Hepatocyte (in vitro differentiated cells): ENCODE measurements around the gene ESAM. TPM values are rescaled to one million over a fixed set of nuclear protein-coding genes. Genes with fewer than 3 reads are reported as not detected.

Experiments
- DNase-seq: peaks from one replicate; pipeline ENCODE4 v3.0.0-alpha.2; 2016; ENCODE audit warnings: low spot score
- H2AFZ ChIP-seq: fragments of 200-600 bp; sonication (generic); 2 replicates; pipeline ENCODE4 v1.6.0; 2016; ENCODE audit warnings: antibody characterized with exemption, mild to moderate bottlenecking
- H3K27ac ChIP-seq: fragments of 200-600 bp; sonication (generic); 2 replicates; pipeline ENCODE4 v1.5.1; 2016; ENCODE audit warnings: mild to moderate bottlenecking
- H3K27me3 ChIP-seq: fragments of 200-600 bp; sonication (generic); 2 replicates; pipeline ENCODE4 v1.6.1; 2016
- H3K36me3 ChIP-seq: fragments of 200-600 bp; sonication (generic); replicated peaks from 2 replicates; pipeline ENCODE4 v1.5.1; 2016; ENCODE audit warnings: low read depth; ENCODE audit not compliant: insufficient read depth
- H3K4me1 ChIP-seq: fragments of 200-600 bp; sonication (generic); 2 replicates; pipeline ENCODE4 v1.5.1; 2016; ENCODE audit warnings: mild to moderate bottlenecking, moderate library complexity; ENCODE audit not compliant: insufficient read depth
- H3K4me2 ChIP-seq: fragments of 200-600 bp; sonication (generic); 2 replicates; pipeline ENCODE4 v1.6.0; 2016
- H3K4me3 ChIP-seq: fragments of 200-600 bp; sonication (generic); 2 replicates; pipeline ENCODE4 v1.5.1; 2016; ENCODE audit warnings: mild to moderate bottlenecking
- H3K79me2 ChIP-seq: fragments of 200-600 bp; sonication (generic); 2 replicates; pipeline ENCODE4 v1.6.0; 2017; ENCODE audit warnings: mild to moderate bottlenecking
- H3K9me2 ChIP-seq: fragments of 200-600 bp; sonication (generic); replicated peaks from 2 replicates; pipeline ENCODE4 v1.6.0; 2017; ENCODE audit warnings: mild to moderate bottlenecking; ENCODE audit not compliant: insufficient read depth
- H3K9me3 ChIP-seq: fragments of 200-600 bp; sonication (generic); 2 replicates; pipeline ENCODE4 v1.5.1; 2016; ENCODE audit warnings: low read depth, mild to moderate bottlenecking
- H4K20me1 ChIP-seq: fragments of 200-600 bp; sonication (generic); 2 replicates; pipeline ENCODE4 v1.6.0; 2016; ENCODE audit warnings: mild to moderate bottlenecking; ENCODE audit not compliant: insufficient read depth, poor library complexity, severe bottlenecking
- CTCF ChIP-seq: fragments of 200-600 bp; sonication (generic); IDR thresholded peaks from 2 replicates; pipeline ENCODE4 v1.5.1; 2016; ENCODE audit warnings: antibody characterized with exemption, mild to moderate bottlenecking; ENCODE audit not compliant: poor library complexity
- EZH2 ChIP-seq: fragments of 200-600 bp; sonication (generic); IDR thresholded peaks from 2 replicates; pipeline ENCODE4 v1.6.1; 2016; ENCODE audit warnings: antibody characterized with exemption, mild to moderate bottlenecking, borderline replicate concordance
- EZH2phosphoT487 ChIP-seq: fragments of 200-600 bp; sonication (generic); IDR thresholded peaks from one replicate; pipeline ENCODE4 v1.6.1; 2018; ENCODE audit warnings: antibody characterized with exemption, mild to moderate bottlenecking, low read depth, moderate library complexity; ENCODE audit not compliant: unreplicated experiment, severe bottlenecking
- WGBS: methylation state at CpG from one replicate; pipeline ENCODE4 v1.1.6; 2016; ENCODE audit warnings: low lambda C conversion rate; ENCODE audit errors: missing lambda C conversion rate; 5-methylcytosine and 5-hydroxymethylcytosine counted together
- polyA plus RNA-seq: library from polyadenylated mRNA; unstranded; fragments of >200 nt; fragmentation: Nextera tagmentation; extraction: Ambion mirVana; gene quantifications from 2 replicates; pipeline ENCODE4 v1.2.1, GENCODE V29; 2016
- total RNA-seq: library from RNA; depleted of rRNA; stranded (reverse); fragments of >200 nt; gene quantifications from 2 replicates; pipeline ENCODE4 v1.2.3, GENCODE V29; 2014

The ESAM gene
- total and polyA plus RNA-seq, 2 experiments from 2014 or later = 3.6 to 3.9 TPM

- no peaks in the 10 kb centered on the region for H3K36me3 ChIP-seq
- no peak for DNase-seq
- no peak overlapping the region for H3K4me2 ChIP-seq
- H3K4me1 ChIP-seq = no peaks in the 10 kb centered on the region
- no peak overlapping the region for H3K27ac ChIP-seq
- 94% methylated on average over 8 of the region's 8 CpGs for WGBS
- H2AFZ ChIP-seq = no peak overlapping the region
- no peaks in the 10 kb centered on the region for H3K9me3 ChIP-seq
- no peak overlapping the region for H3K4me3 ChIP-seq
- H3K79me2 ChIP-seq = peaks cover under 1% of the 10 kb centered on the region
- peaks cover 3% of the 10 kb centered on the region for H4K20me1 ChIP-seq
- no peaks in the 10 kb centered on the region for H3K27me3 ChIP-seq
- no peak for TF ChIP-seq EZH2phosphoT487
- TF ChIP-seq CTCF = no peak
- no peak for TF ChIP-seq EZH2
- no peaks in the 10 kb centered on the region for H3K9me2 ChIP-seq
Measured at GRCh38 chr11:124769806-124770774, 8.0 kb upstream of the ESAM start.

GRCh38 chr11:124768914-124769313 lies 6.8 kb upstream of the ESAM start:
- Histone ChIP-seq H2AFZ (no peak overlapping the region), H3K4me2 (no peak overlapping the region), H3K4me3 (no peak overlapping the region), H4K20me1 (peaks cover 3% of the 10 kb centered on the region), H3K4me1 (no peaks in the 10 kb centered on the region), H3K9me2 (no peaks in the 10 kb centered on the region), H3K27ac (no peak overlapping the region), H3K27me3 (no peaks in the 10 kb centered on the region), H3K36me3 (no peaks in the 10 kb centered on the region), H3K9me3 (no peaks in the 10 kb centered on the region), H3K79me2 (no peaks in the 10 kb centered on the region)
- 85% methylated on average over 8 of the region's 8 CpGs for WGBS
- no peak for TF ChIP-seq CTCF
- TF ChIP-seq EZH2 = no peak
- TF ChIP-seq EZH2phosphoT487 = no peak
- no peak for DNase-seq

- Histone ChIP-seq H3K27ac (no peak overlapping the region), H3K79me2 (no peaks in the 10 kb centered on the region), H3K4me1 (peaks cover 16% of the 10 kb centered on the region), H3K9me3 (no peaks in the 10 kb centered on the region), H3K4me3 (no peak overlapping the region), H3K4me2 (no peak overlapping the region), H3K27me3 (peaks cover 16% of the 10 kb centered on the region), H3K36me3 (no peaks in the 10 kb centered on the region), H3K9me2 (no peaks in the 10 kb centered on the region), H2AFZ (no peak overlapping the region), H4K20me1 (peaks cover 21% of the 10 kb centered on the region)
- no peak for DNase-seq
- 96% methylated on average over 2 of the region's 2 CpGs for WGBS
- TF ChIP-seq EZH2phosphoT487 (no peak), CTCF (no peak), EZH2 (no peak)
Measured at GRCh38 chr11:124766156-124766555, 4.1 kb upstream of the ESAM start.
